HG02678 (cell line): ENCODE data around the gene AP3S1.
"Not testable (repeated sequence)": the region's sequence is repeated elsewhere in the genome, so short reads cannot be mapped to it uniquely, and the experiment has no call there.

ENCODE experiments used
- ATAC-seq: cut with Tn5 transposase; IDR thresholded peaks from one replicate; pipeline ENCODE4 v1.9.1; 2021; ENCODE audit warnings: mild to moderate bottlenecking, moderate library complexity; ENCODE audit not compliant: unreplicated experiment

The AP3S1 gene

DNA sequence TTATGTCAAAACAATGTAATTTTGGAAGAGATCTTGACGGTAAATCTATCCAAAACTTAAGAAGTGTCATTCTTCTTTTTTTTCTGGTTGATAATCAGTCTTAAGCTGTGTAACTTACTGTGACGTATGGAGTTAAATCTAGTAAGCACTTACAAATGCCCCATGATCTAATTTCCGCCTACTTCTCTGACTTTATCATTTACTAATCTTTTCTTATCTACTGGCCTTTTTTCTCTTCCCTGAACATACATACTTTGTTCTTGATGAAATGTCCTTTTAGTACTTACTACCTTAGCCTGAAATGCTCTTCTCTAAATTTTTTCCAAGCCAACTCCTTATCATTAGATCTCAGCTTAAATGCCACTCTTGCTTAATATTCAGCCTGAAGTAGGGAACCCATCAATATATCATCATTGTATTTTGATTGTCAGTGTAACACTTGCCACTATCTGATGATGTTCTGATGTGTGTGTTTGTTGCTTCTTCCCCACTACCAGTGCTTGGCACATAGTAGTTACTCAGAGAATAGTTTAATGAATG is 27.6 kb downstream of the AP3S1 start:
- ATAC-seq: no peak

DNA sequence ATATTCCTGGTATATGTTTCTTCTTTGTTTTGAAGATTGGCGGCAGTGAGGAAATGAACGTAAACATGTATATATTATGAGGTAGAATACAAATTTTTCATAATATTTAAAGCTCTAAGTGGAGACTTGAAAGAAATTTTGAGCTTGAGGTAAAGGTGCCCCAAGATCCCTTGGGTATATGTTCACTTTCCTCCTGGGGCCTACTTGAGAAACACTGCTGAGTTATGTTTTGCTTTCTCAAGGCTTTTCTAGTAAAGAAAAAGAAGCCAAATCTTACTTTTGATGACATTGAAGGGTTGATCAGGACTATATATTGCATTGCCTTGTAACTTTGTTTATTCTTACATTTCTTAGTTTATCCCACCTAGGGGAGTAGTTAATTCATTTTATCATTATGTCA is 30.7 kb downstream of the AP3S1 start:
- ATAC-seq: no peak

DNA sequence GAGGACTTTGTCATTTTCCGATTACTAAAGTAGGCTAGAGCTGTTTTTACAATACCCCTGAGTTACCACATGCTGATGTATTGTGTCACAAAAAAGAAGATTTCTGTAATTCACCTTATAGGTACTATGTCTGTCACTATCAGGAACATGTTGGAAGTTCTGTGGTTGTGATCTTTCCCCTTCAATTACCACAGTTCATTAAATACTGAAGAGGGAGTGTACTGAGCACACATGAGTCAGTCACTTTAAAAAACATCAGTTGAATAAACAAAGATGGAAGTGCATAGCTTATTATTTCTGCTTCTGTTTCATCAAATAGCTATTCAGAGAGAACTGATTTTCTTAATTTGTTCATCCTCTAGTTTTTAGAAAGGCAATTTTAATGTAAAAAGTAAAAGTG is 31.7 kb downstream of the AP3S1 start:
- ATAC-seq: no peak

DNA sequence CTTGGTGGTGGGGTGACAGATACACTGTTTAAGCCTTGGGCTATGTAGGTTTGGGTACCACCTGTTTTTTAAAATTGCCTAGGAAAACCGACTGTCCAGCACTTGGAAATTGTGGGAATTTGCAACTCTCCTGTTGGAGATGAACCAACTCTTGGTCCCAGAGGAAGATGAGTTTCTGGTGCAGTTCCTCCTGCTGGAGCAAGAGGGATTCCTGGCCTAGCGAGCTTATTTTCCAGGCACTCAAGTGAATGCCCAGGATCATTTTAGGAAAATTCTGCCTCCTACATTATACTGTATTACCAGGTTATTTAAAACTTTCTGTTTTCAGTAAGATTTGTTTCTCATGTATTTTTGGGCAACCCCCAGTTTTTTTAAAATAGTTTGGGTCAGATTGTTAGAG is 33.7 kb downstream of the AP3S1 start:
- no peak for ATAC-seq

DNA sequence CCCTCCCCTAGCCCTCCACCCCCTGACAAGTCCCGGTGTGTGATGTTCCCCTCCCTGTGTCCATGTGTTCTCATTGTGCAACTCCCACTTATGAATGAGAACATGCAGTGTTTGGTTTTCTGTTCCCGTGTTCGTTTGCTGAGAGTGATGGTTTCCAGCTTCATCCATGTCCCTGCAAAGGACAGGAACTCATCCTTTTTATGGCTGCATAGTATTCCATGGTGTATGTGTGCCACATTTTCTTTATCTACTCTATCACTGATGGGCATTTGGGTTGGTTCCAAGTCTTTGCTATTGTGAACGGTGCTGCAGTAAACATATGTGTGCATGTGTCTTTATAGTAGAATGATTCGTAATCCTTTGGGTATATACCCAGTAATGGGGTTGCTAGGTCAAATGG is 35.6 kb downstream of the AP3S1 start:
- ATAC-seq: not testable (repeated sequence)

DNA sequence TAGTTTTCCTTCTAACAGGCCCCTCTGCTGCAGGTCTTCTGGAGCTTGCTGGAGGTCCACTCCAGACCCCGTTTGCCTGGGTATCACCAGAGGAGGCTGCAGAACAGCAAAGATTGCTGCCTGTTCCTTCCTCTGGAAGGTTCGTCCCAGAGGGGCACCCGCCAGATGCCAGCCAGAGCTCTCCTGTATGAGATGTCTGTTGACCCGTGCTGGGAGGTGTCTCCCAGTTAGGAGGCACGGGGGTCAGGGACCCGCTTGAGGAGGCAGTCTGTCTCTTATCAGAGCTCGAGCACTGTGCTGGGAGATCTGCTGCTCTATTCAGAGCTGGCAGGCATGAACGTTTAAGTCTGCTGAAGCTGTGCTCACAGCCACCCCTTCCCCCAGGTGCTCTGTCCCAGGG is 40.7 kb downstream of the AP3S1 start:
- ATAC-seq: not testable (repeated sequence)

DNA sequence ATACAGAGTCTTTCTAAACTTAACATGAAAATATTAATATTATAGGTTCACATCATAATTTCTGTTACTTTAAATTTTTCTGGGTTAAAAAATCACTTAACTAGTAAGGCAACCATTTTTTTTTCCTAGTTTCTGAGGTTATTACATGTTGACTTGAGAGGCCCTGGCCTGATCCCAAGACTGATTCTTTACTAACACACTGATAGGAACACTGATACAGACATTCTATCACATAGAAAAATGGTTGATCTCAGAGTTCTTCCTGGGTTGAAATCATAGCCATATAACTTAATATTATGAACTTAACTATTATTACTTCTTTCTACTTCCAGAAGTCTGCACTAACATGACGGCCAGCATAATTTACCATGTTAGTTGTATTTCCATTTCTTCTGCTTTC is 43.0 kb downstream of the AP3S1 start:
- no peak for ATAC-seq

DNA sequence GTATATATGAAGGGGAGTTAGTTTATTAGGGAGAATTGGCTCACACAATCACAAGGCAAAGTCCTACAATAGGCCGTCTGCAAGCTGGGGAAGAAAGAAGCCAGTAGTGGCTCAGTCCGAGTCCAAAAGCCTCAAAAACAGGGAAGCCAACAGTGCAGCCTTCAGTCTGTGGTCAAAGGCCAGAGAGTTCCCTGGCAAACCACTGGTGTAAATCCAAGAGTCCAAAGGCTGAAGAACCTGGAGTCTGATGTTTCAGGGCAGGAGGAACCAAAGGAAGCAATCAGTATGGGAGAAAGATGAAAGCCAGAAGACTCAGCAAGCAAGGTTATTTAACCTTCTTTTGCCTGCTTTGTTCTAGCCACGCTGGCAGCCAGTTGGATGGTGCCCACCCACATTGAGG is 43.5 kb downstream of the AP3S1 start:
- ATAC-seq: not testable (repeated sequence)

DNA sequence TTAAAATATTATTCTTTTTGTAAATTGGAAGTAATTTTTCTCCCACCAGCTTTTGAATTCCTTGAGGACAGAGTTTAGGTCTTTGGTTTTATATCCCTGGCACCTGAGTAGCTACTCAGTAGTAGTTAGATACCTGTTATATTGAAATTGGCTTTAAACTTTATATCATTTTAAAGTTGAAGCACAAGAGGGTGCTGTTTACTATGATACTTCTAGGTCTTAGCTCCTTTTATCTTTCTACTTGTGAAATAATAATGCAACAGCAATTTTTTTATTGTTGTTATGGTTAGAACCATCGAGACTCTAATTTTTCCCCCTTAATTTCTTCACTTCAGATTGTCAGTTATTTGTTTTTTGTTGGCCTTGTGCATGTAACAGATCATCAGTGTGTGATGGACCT is 46.3 kb downstream of the AP3S1 start:
- ATAC-seq: no peak

DNA sequence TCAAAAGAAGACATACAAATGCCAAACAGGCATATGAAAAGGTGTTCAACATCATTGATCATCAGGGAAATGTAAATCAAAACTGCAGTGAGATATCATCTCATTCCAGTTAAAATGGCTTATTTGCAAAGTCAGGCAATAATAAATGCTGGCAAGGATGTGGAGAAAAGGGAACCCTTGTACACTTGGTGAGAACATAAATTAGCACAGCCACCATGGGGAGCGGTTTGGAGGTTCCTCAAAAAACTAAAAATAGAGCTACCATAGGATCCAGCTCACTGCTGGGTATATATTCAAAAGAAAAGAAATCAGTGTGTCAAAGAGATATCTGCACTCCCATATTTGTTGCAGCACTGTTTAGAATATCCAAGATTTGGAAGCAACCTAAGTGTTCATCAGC is 50.3 kb downstream of the AP3S1 start:
- no peak for ATAC-seq

DNA sequence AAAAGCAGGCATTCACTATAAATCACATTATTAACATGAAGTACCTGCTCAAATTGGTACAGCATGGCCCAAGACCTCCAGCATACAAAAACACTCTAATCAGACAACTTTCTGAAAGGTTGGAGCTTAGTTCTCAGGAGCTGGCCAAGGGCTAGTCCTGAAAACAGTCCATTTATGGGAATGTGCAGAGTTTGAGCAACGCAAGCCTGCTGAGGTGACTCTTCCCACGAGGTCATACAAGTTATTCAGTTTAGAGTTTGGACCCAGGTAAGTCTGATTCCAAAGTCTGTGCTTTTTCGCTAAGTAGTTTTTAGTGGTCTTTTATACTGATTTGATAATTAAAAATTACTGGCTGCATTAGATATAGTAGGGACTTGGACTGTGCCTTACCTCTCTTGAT is 52.6 kb downstream of the AP3S1 start:
- ATAC-seq: no peak

DNA sequence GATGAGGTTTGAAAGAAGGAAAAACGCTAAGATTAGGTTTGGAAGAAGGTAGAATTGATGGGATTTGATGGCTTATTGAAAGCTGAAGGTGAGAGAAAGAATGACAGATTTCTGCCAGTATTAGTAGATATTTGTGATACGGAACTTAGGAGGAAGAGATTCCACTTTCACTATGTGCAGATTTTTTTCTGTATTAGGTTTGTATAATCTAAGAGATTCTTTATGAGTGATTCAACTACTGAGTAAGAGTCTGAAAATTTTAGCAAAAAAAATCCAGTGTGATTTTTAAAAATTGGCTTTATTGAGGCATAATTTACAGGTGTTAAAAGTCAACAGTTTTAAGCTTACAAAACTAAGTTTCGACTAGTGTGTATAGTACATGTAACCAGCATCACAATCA is 54.1 kb downstream of the AP3S1 start:
- no peak for ATAC-seq

DNA sequence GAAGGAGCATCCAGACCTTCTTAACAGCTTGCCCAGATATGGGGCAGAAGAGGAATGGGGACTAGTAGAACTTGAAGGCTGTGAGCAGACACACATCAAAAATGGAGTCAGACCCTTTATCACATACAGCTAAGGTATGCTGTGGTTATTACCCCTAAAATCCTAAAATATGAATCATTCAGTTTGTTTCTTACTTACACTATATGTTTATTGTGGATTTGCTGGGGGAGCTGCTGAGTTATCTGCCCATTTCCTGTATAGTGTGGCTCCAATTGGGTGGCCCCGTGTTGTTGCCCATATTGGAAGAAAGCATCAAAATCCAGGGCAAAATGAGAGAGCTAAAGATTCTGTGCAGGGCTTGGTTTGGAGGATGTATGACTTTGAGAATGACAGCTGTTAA is 56.9 kb downstream of the AP3S1 start:
- no peak for ATAC-seq

DNA sequence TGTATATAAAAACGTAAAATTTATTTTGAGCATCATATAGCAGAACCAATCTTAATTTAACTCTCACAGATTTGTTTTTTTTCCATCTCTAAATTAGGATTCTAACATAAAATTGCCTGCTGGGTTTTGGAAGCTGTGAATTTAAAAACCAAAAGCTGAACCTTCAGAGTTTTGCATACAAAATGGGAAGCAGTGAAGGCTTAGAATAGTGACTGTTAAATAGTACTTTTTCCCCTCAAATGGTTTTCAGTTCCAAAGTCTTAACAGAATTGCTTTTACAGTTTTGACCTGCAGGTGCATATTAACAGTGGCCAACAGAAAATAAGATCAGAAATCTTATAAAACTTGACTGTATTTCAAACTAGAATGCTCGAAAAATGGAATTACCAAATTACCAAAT is 65.4 kb downstream of the AP3S1 start:
- ATAC-seq: no peak

DNA sequence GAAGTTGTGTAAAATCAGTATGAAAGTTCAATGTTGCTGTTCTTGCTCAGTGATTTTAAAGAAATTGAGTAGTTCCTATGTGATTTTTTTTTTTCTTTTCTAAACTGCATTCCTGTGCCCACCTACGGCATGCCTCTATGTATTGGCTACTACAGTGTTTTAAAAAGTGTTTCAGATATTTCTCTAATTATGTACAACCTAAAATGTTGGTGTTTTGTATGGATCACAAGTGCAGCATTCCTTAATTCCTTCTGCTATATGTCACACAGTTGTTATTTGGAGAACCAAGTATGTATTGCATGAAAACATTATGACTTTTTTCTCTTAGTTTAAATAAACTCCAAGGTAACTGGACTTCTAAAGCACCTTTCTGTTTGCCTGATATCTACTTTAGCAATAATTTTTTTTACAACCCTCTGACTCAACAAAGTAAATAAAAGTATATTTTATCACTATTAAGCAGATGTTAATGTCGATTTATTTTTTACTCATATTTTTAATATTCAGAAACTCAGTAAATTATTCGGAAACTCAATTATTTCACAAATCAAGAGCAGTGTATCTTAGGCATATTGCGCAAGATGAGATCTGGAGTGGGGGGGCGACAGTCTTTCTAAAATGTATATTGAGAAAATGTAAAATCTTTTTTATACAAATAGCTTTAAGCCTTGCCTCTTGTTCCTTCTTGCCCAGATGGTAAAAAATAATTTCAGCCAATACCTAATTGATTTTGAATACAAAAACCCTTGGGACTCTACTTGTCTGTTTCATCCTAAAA is 72.1 kb downstream of the AP3S1 start:
- ATAC-seq: not testable (repeated sequence)

DNA sequence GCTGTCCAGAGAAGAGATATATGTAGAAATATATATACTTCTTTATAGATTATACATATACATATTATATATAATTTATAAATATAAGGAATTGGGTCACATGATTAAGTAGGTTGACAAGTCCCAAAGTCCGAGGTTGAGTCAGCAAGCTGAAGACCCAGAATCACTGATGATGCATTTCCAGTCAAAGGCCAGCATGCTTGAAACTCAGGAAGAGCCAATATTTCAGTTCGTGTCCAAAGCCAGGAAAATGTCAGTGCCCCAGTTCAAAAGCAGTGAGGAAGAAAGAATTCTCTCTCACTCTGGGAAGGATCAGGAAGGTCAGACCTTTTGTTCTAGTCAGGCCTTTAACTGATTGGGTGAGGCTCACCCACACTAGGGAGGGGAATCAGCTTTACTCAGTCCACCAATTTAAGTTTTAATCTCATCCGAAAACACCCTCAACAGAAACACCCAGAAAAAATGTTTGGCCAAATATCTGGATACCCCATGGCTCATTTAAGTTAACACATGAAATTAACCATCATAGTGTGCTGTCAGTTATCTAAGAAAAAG is 78.5 kb downstream of the AP3S1 start:
- ATAC-seq: no peak

DNA sequence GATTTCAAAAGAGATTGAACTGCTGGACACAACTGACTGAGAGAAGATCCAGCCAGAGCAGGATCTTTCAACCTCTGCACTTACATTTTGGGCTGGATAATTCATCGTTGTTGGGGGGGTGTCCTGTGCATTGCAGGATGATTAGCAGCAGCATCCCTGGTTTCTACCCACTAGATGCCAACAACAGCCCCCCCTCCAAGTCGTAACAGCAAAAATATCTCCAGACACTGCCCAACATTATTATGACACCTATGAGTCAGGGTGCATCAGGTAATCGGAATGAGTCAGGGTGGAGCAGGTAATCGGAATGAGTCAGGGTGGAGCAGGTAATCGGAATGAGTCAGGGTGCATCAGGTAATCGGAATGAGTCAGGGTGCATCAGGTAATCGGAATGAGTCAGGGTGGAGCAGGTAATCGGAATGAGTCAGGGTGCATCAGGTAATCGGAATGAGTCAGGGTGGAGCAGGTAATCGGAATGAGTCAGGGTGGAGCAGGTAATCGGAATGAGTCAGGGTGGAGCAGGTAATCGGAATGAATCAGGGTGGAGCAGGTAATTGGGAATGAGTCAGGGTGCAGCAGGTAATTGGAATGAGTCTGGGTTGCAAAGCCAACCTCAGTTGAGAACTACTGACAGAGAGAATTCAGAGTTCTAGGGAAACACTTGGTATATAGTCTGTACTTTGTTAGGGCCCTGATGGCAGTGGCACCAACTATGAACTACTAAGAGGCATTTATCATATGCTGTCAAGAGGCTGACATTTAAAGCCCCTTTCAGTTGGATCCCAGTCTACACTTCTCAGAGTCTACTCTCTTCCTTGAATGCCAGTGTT is 87.1 kb downstream of the AP3S1 start:
- ATAC-seq: not testable (repeated sequence)

DNA sequence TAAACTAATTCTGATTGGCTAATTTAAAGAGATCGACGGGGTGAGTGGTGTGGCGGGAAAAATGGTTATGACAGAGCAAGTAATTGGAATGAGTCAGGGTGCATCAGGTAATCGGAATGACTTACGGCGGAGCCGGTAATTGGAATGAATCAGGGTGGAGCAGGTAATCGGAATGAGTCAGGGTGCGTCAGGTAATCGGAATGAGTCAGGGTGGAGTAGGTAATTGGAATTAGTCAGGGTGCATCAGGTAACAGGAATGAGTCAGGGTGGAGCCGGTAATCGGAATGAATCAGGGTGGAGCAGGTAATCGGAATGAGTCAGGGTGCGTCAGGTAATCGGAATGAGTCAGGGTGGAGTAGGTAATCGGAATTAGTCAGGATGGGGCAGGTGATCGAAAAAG is 88.4 kb downstream of the AP3S1 start:
- not testable (repeated sequence) for ATAC-seq

DNA sequence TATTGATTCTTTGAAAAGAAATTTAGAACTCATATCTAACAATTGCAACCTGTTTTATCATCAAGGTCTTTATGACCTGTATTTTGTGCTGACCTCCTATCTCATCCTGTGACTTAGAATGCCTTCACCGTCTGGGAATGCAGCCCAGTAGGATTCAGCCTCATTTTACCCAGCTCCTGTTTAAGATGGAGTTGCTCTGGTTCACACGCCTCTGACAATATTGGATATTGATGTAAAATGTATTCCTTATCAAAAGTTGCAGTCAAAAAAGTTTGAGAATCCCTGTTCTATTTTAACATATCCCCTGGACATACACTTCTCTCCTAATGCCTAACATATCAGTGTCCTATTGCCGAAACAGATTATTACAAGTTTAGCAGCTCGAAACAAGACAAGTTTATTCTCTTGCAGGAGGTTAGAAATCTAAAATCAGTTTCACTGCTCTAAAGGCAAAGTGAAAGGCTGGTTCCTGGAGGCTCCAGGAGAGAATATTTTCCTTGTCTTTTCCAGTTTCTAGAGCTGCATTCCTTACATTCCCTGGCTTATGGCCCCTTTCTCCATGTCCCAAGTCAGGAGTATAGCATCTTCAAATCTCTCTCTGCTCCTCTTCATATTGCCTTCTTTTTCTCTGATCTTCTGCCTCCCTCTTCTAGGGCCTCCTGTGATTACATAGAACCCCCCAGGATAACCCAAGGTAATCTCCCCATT is 89.0 kb downstream of the AP3S1 start:
- no peak for ATAC-seq

DNA sequence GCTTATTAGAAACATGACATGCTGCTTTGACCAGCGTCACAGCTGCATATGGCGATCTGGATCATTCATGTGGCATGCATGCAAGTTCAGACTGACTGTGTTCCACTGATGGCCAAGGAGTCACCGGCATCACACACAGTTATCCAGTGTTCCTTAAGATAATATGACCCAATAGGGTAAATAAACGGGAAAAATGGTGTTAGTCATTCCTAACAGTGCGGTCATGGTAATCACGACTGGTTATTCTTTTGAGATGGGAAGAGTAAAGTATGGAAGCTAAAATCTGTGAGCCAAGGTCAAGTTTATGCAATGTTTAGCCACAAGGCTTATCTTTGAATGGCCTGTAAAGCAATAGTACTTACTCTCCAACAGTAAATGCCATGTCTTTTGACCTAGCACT is 91.3 kb downstream of the AP3S1 start:
- no peak for ATAC-seq

DNA sequence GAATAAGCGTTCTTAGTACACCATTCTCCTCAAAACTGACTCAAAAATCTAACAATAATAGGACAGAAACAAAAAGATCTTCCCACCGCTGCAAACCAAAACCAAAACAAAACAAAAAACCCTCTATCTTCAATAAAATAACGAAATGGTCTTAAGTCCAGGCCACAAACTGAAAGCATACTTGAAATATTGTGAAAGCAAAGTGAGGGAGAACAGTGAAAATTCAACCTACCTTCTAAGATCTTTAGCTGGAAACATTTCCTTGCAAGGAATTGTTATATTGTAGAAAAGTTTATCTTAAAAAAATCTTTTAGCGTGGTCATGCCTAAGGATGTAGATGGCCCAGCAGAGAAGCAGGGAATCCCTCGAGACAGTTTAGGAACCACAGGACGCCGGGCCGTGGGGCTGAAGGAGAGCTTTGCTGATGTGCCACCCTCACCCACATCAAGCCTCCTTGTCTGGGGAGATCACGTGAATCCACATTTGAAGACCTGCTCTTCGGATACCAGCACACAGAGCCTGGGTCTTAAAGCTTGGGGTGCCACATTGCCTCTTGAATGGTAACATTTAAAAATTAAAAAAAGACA is 92.7 kb downstream of the AP3S1 start:
- no peak for ATAC-seq
